ENCODE data around the gene ESR2.
"Not testable (repeated sequence)": the region's sequence is repeated elsewhere in the genome, so short reads cannot be mapped to it uniquely, and the experiment has no call there.

The ESR2 gene

GRCh38 chr14:64195199-64195598 is 99.0 kb downstream of the ESR2 start:
- no peak for DNase-seq

GRCh38 chr14:64194404-64194803 is 99.8 kb downstream of the ESR2 start:
- DNase-seq, result no peak

- DNase-seq, result no peak
These were observed 100.3 kb downstream of the ESR2 start for GRCh38 chr14:64193821-64194220.

DNA sequence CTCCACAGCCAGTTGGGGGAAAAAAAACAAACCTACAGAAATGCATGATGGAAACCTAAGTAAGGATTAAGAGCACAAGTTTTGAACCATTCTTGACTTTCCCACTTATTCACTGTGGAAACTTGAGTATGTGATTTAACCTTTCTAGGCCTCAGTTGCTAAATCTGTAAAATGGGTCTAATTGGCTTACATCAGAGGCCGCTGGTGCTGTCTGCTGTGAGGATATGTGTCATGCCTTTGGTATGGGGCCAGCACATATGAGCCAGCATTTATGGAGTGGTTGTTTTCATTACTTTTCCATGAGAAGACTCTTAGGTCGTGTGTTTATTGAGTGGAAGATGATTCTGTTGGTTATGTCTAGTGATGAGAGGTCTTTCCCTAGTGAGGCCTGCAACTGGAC is 102.4 kb downstream of the ESR2 start:
- DNase-seq, result peak; percentile 91

DNA sequence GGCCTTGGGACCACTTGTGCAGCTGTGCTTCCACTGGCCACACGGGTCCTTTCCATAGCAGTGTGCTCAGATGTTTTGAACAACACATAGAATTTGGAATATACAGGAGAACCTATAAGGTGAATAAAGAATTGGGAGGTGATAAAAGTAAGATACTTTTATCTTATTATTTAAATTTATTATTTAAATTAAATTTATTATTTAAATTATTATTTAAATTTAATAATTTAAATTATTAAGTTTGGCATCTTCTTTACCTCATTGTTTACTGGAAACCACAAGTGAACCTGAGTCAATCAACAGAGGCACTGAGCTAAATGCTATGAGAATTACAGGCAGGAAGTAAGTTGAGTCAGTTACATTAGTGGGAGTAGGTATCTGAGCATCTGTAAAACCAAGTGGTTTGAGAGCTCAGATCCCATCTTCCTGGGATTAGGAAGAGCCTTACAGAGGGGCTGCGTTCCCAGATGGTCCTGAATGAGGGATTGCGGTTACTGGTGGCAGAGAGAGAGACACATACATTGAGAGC is 103.1 kb downstream of the ESR2 start:
- DNase-seq, result no peak

GRCh38 chr14:64187331-64187730 is 106.8 kb downstream of the ESR2 start:
- DNase-seq, result no peak

DNA sequence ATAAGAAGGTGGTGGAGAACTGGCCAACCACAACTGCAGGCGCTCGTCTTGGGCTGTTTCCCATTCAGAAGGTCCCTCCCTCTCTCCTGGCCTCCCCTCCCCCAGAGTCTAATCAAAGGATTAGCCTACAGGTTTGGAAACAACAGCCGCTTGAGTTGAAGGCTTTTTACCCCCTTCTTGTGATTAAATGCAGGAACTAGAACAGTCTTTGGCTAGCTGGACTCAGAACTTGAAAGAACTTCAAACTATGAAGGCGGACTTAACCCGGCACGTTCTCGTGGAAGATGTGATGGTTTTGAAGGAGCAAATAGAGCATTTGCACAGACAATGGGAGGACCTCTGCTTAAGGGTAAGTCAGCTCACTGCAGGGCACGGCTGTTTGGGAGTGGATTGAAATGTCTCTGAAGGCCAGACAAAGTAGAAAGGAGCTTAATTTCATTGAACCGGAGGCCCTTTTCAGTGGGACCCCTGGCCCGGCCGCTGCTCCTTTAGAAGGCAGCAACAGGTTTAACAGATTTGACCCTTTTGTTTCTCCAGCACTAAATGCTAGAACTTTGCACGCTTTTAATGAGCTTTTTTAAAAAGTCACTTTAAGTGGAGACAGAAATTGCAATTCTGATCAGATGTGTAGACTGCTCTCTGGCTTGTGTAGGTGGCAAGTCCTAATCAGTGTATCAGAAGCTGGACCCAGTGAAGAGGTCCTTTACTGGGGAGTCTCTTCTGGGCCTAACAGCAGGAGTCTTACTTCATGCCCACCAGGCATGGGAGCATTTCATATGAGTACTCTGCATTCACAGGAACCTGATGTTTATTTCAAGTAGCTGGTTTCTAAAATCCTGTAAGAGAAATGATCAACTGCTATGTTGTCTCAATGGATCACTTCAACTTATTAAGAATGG is 107.7 kb downstream of the ESR2 start:
- DNase-seq, result no peak

DNA sequence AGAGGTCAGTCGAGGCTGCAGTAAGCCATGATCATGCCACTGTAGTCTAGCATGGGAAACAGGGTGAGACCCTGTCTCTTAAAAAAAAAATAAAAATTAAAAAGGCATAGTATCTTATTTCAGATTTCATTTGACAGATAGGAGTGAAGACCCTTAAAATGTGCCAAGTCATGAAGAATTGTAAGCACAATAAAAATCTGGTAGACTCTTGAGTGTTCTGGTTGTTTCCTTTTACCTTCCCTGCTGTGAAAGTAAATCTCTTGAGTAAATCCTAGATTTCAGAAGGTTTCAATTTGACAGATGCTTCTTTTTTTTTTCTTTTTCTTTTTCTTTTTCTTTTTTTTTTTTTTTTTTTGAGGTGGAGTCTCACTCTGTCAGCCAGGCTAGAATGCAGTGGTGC is 109.0 kb downstream of the ESR2 start:
- no peak for DNase-seq

DNA sequence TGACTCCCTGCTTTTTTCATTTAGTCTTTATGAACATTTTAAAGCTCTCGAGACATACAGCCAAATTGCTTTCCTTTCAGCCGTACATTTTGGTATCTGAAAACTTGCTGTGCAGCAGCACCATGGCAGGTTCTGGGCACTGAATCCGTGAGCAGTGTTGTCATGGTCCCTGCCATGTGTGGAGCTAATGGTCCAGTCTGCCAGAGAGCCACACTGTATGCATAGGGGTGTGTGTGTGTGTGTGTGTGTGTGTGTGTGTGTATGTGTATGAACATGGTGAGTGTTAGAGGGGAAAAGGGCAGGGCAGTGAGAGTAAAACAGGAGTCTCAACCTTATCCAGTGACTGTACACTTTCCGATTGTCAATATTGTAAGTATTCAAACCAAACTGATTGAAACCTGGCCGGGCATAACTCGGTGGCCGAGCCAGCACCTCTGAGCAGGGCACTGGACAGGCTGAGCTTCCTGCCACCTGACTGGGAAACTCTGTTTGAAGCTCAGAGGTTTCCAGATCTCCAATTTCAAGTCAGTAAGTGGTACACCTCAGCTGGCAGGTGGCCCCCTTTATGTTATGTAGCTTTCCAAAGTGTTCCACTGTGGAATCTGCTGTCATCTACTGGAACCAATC is 110.0 kb downstream of the ESR2 start:
- no peak for DNase-seq

DNA sequence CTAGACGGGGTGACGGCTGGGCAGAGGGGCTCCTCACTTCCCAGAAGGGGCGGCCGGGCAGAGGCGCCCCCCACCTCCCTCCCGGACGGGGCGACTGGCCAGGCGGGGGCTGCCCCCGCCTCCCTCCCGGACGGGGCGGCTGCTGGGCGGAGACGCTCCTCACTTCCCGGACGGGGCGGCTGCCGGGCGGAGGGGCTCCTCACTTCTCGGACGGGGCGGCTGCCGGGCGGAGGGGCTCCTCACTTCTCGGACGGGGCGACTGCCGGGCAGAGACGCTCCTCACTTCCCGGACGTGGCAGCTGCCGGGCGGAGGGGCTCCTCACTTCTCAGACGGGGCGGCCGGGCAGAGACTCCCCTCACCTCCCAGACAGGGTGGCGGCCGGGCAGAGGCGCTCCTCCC is 111.3 kb downstream of the ESR2 start:
- DNase-seq, result not testable (repeated sequence)

GRCh38 chr14:64178814-64179213 is 115.4 kb downstream of the ESR2 start:
- no peak for DNase-seq

DNA sequence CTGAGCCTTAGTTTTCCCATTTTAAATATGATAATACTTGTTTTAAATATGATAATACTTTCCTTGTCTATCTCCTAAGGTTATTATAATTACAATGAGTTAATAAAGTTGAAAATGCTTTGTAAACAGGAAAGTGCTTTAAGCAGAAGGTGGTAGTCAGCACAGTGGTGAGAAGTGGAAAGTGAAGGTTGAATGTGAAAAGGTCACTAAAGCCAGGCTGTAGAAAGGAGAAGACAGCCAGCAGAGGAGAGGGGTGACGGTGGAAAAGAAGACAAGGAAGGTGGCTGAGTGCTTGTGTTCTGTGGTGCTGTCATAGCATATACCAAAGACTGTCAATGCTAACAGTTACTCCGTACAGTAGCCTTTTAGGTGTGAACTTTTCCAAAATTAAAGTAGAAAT is 117.8 kb downstream of the ESR2 start:
- DNase-seq, result no peak

DNA sequence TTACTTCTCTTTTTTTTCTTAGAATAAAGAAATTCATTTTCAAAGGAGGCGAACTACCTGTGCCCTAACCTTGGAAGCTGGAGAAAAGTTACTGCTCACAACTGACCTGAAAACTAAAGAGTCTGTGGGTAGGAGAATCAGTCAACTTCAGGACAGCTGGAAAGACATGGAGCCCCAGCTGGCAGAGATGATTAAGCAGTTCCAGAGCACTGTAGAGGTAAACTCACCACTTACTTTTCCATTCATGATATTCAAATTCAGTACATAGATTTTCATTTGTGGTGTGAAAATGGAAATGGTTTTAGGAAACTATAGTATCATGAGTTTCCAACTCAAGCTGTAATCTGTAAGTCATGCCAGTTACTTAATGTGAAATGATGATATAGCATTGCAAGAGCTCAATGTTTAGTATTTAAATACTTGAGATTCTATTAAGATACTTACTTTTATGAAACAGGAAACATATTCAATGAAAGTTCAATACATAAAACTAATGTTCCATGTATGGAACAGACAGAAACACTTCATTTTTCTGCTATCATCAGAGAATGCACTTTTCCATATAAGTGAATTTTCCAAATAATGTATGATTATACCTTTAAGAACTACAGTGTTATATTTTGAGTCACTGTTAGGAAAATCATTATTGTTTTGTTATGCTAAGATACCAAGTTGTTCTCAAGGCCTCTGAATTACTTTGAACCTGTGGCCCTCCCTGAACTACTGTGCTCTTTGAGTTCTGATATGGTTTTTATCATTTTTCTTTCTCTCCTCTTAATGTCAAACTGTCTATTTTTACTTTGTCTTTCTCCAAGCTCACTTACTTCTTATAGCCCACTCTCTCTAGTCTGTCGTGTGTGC is 119.0 kb downstream of the ESR2 start:
- DNase-seq, result no peak

GRCh38 chr14:64170181-64170580 is 124.0 kb downstream of the ESR2 start:
- no peak for DNase-seq

DNA sequence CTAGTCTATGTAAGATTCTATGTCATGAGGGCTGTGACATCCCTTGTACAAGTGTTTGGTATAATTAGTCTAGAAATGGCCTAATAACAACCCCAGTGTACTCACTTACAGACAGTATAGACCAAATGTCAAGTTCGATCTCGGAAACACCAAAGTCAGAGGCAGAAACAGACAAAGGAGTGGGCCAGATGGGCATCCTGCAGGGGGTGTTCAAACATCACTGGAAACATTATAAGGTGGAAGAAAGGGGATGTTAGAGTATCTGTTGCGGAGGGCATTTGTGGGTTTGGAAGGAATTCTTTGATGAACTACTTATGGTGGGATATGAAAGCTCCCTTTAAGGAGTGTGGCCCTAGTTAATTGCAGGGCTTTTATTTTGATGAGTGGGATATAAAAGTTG is 134.6 kb downstream of the ESR2 start:
- no peak for DNase-seq

DNA sequence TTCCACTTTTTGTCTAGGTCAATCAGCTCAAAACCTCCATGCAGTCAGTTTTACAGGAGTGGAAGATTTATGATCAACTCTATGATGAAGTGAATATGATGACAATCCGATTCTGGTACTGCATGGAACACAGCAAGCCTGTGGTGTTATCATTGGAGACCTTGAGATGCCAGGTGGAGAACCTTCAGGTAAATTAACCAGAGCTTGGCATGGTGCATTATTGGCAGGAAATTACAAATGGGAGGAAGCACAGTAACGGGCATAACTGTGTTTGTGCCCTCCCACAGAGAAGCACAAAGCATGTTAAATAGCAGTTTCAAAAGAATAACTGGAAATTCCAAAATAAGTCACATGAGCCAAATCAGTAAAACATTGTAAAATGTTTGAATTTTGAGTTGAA is 135.6 kb downstream of the ESR2 start:
- no peak for DNase-seq

- no peak for DNase-seq
These were observed 144.2 kb downstream of the ESR2 start for GRCh38 chr14:64149921-64150320.

GRCh38 chr14:64147126-64147790 is 146.9 kb downstream of the ESR2 start:
- peak; percentile 7 for DNase-seq

GRCh38 chr14:64137657-64138290 is 156.4 kb downstream of the ESR2 start:
- DNase-seq, result no peak

GRCh38 chr14:64126548-64126947 is 167.6 kb downstream of the ESR2 start:
- no peak for DNase-seq

DNA sequence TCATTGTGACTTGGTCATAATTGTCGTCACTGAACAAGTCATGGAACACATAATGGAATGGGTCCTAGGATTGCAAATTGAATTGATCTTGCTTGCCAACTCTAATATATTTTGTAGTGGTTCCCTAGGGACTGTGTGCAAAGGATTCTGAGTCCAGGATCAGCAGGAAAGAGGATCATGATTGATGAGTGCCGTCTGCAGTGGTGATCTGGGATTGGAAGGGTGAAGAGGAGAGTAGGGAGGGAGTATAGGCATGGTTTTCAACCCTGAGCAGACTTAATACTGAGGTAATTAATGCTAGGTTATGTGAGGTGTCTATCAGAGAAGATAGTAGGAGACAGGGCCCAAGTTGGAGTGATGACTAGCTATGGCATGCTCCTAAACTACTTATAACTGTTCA is 168.9 kb downstream of the ESR2 start:
- DNase-seq, result no peak

GRCh38 chr14:64123241-64123822 is 170.8 kb downstream of the ESR2 start:
- no peak for DNase-seq
